Cerebellar nuclear complex (tissue), 1 donor: ENCODE results near the gene GPR21.

Experiments used
- DNase-seq, 2 experiments: peaks; one replicate each; lab custom pipeline; 2025; lab: John Stamatoyannopoulos, UW

Gene GPR21

DNA sequence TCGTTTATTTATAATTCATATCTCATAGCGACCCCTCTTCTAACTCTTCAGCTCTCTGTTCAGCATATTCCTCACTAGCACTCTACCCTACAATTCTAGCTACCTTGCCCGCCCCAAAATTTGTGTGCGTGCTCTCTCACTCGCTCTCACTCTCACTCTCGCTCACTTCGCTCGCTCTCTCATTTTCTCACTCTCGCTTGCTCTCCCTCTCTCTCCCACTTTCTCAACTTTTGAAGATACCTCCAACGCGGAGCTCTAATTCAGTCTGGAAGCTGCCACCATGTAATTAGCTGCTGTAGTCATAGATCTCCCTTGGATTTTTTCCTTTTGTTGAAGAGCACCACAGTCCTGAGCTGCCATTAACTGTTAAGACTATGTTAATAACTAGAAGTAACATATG, 30.4 kb downstream of the GPR21 start:
- no peak for DNase-seq

GRCh38 chr9:123064716-123065115, 31.2 kb downstream of the GPR21 start:
- DNase-seq, result no peak

DNA sequence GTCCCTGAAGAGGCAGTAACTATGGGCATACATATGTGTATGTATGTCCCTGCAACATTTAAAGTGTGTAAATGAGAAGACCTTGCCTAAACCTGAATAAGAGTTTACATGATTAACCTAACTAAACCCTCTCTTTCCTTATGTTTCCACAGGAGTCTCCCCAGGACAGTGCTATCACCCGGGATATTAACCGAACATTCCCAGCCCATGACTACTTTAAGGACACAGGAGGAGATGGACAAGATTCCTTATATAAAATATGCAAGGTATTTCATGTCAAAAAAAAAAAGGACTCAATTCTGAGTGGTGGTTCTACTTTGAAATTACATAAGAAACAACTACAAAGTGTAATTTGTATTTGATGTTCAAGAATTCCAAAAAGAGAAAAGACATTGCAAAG, 31.7 kb downstream of the GPR21 start:
- DNase-seq, result no peak

DNA sequence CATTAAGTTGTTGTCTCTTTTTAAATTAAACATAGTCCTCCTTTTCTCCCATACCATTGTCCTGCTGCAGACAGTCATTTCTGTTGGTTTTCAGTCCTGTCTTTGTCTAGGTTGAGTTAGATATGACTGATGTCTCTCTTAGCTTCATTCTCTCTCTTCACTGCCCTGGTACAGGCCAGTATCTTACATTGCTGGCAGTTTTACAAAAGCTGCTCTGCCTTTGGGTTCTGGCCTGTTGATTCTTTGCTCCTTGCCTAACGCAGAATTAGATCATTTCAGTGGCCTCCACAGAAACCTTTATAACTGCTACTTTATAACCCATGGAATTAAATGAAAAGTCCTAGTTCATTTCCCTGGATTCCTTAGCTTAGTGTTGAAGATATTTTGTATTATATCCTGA, 33.7 kb downstream of the GPR21 start:
- DNase-seq, result no peak

GRCh38 chr9:123069010-123069481, 35.6 kb downstream of the GPR21 start:
- no peak for DNase-seq

- DNase-seq, result no peak
Observed at GRCh38 chr9:123070198-123070597, 36.7 kb downstream of the GPR21 start.

GRCh38 chr9:123072407-123072995, 39.0 kb downstream of the GPR21 start:
- no peak for DNase-seq

- DNase-seq, result no peak
Observed at GRCh38 chr9:123073441-123073840, 40.0 kb downstream of the GPR21 start.

DNA sequence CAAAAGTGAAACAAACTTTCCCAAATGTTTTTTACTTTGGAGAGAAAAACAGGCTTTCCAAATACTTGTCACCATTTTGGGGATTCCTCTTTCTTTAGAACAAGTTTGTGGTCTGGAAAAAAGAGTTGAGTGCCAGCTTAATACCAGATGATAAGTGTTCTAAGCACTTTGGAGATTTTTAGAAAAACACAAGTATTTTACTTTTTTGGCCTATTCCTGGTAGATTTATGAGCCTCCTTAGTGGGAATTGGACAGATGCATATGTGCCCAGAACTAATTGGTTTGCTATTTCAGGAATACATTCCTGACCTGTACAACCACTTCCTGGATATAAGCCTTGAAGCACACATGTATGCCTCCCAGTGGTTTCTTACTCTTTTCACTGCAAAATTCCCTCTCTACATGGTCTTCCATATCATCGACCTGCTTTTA, 40.5 kb downstream of the GPR21 start:
- no peak for DNase-seq

DNA sequence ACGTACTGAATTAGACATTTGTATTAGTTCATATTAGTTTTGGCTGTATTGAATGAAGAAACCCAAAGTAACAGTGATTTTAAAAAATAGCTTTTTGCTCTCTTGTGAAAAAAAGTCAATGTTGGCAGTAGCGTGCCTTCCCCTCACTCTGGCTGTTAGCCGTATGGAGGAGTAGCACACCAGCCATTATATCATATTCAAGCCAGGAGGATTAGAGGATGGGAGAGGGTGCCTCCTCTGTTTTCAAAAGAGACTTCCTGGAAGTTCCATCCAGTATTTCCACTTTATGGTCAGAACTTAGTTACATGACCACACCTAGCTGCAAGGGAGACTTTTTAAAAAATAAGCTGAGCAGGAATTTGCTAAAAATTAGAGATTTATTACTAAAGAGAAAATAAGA, 41.2 kb downstream of the GPR21 start:
- DNase-seq, result no peak

- DNase-seq, result no peak
Observed at GRCh38 chr9:123080444-123080843, 47.0 kb downstream of the GPR21 start.

- DNase-seq, result no peak
Observed at GRCh38 chr9:123081824-123082223, 48.4 kb downstream of the GPR21 start.

DNA sequence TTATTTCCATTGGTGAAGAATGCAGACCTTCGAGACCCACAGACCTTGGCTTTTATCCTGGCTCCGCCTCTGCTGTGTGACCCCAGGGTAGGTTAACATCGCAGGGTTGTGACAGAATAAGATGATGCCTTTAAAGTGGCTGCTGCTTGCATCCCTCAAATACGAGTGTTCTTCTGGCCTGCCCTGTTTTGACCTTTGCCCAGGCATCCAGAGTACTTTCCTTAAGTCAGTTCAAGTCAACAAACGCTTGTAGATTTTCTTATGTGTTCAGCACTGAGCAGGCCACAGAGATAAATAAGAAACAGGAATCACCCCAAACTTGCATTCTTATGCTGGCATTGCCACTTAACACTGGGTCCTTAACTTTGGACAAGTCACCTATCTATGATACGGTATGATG, 50.2 kb downstream of the GPR21 start:
- no peak for DNase-seq

DNA sequence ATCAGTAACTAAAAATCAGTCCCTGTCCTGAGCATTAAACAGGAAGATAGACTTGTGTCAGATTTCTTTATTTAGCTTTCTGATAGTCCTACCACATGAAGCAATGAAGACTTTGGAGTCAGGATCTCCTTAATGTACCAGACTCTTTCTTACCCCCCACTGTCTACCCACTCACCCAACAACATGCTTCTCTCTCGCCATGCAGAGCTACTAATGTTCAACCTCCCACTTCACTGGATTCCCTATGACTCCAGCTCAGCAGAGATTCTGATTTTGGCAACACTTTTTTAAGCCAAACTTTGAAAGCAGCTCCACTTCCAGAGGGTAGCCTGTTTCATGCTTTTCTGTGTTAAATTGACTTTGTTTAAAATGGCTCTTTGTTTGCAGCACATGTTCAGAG, 50.8 kb downstream of the GPR21 start:
- no peak for DNase-seq
